PC-9 (cell line): ENCODE results near the gene SNX9.

ENCODE experiments used
- CTCF ChIP-seq: fragments of 200-600 bp; sonication (generic); conservative IDR thresholded peaks from 2 replicates; pipeline ENCODE4 v1.6.1; 2017; ENCODE audit warnings: mixed run types, antibody characterized with exemption, mild to moderate bottlenecking, moderate library complexity
- EZH2 ChIP-seq: fragments of 200-600 bp; sonication (generic); IDR thresholded peaks from 2 replicates; pipeline ENCODE4 v1.8.0; 2017; ENCODE audit warnings: antibody characterized with exemption, low read depth

DNA sequence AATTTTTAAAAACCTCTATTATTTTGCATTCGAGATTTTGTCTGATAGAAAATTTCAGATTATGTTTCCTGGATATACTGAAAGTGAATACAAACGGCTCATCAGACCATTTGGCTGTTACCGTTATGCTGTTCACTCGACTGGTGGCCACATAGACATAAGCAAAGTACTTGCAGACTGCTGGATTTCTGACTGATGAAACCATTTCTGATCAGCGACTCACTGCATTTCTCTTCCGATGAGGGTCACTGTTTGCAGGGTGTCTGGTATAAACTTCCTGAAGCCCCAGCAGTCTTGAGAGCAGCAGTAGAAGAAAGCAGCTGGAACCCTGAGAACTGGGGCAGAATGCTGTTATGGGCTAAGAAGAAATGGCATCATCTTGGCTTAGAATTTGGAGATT lies 17.7 kb downstream of the SNX9 start:
- TF ChIP-seq CTCF, result no peak
- no peak for TF ChIP-seq EZH2
